Subcutaneous adipose tissue (tissue), 4 donors: ENCODE results near the gene DHX57. TPM values are rescaled to one million over a fixed set of nuclear protein-coding genes. Genes with fewer than 3 reads are reported as not detected.

Experiments
- total RNA-seq, 4 donors: library from RNA; depleted of rRNA; stranded (reverse); fragments of >200 nt; gene quantifications; one replicate each; pipeline ENCODE4 v1.1.0, GENCODE V29; 2016
- TF ChIP-seq, protein P1 (sequence below): fragments of 450-650 bp; IDR thresholded peaks from one replicate; pipeline ENCODE4 v1.5.1; 2016; ENCODE audit warnings: low read depth, mild to moderate bottlenecking, control low read depth, antibody characterized with exemption, moderate library complexity

The DHX57 gene
- total RNA-seq, 4 donors from 2014 or later, result 12.6 to 19.1 (median 14.6) TPM

DNA sequence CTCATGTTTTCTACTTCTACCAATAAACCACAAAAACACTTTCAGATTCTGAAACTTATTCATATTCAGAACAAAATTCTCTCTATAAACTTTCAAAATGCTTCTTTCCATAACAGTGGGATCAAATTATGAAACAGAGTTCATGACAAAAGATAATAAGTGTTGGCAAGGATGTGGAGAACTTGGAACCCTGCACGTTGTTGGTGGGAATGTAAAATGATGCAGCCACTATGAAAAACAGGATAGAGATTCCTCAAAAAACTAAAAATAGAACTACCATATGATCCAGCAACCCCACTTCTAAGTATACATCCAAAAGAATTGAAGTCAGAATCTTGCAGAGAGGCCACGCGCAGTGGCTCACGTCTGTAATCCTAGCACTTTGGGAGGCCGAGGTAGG is 52.3 kb downstream of the DHX57 start:
- TF ChIP-seq, protein P1, sequence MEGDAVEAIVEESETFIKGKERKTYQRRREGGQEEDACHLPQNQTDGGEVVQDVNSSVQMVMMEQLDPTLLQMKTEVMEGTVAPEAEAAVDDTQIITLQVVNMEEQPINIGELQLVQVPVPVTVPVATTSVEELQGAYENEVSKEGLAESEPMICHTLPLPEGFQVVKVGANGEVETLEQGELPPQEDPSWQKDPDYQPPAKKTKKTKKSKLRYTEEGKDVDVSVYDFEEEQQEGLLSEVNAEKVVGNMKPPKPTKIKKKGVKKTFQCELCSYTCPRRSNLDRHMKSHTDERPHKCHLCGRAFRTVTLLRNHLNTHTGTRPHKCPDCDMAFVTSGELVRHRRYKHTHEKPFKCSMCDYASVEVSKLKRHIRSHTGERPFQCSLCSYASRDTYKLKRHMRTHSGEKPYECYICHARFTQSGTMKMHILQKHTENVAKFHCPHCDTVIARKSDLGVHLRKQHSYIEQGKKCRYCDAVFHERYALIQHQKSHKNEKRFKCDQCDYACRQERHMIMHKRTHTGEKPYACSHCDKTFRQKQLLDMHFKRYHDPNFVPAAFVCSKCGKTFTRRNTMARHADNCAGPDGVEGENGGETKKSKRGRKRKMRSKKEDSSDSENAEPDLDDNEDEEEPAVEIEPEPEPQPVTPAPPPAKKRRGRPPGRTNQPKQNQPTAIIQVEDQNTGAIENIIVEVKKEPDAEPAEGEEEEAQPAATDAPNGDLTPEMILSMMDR, result no peak

DNA sequence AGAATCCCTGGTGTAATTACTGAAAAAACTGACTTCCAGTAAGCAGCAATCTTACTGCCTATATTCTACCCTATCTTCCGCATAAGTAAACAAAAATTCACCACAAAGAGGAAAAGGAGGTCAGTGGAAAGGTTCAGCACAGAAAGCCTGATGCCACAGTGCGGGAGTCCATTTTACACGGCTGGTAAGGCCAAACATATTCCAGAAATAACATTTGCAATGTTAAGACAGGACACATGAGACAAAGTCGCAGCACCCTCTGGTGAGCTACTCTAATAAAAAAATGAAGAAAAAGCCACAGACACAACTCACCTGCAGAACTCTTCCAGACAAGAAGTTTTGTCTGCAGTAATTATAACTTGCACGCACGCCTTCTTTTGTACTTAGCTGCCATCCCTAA is 57.2 kb downstream of the DHX57 start:
- TF ChIP-seq, protein P1, result no peak

DNA sequence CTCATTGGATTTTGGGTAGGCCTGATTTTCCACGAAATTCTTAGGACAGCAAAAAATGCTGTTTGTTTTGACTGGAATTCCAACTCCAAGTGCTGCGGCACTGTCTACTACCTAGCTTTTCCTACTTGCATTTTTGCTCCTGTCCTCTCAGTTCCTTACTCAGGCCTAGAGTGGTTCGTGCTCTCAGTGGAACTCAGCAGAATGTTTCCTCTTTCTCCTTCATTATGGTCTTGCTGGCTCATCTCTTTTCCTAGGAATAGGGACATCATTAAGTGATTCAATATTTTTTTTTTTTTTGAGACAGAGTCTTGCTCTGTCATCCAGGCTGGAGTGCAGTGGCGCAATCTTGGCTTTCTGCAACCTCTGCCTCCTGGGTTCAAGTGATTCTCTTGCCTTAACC is 59.8 kb downstream of the DHX57 start:
- TF ChIP-seq, protein P1, result no peak

DNA sequence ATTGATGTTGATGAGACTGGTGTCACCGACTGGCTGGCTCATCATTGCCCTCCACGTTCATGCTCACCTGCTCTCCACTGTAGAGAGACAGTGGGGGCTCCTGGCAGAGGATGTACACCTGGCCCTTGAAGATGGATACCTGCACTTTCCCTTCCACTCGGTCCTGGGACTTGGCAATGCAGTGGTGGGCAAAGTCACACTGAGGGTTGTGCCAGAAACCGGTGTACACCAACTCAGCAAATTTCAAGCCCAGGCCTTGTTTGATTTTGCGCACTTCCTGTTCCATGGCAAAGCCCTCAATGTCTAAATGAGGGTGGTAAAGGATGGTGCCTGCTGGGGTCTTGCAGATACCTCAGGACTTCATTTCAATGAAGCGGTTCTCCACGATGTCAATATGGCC is 65.2 kb downstream of the DHX57 start:
- TF ChIP-seq, protein P1, result no peak

DNA sequence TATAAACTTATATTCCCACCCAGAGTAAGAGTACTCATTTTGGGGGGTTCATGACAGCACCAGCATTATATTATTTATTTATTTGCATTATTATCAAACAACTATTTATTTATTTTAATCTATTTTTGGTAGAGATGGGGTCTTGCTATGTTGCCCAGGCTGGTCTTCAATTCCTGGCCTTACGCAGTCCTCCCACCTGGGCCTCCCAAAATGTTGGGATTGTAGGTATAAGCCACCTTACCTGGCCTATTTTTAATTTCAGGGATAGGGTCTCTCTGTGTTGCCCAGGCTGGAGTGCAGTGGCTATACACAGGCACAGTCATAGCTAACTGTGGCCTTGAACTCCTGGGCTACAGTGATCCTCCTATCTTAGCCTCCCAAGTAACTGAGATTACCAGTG is 67.1 kb downstream of the DHX57 start:
- TF ChIP-seq, protein P1, result no peak

DNA sequence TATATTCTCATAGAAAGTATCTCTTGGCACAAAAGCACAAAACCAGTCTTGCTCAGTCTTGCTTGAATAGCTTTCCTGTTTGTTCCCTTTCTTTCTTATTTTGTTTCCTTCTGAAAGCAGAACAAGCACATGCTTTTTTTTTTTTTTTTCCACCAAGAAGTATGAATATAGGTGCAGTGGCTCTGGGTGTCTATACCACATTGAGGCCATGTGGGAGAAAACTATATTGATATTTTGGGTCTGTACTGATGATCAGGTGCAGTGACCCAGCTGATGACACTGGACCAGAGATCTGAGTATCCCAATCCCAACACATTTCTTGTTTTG is 69.0 kb downstream of the DHX57 start:
- TF ChIP-seq, protein P1, result no peak

DNA sequence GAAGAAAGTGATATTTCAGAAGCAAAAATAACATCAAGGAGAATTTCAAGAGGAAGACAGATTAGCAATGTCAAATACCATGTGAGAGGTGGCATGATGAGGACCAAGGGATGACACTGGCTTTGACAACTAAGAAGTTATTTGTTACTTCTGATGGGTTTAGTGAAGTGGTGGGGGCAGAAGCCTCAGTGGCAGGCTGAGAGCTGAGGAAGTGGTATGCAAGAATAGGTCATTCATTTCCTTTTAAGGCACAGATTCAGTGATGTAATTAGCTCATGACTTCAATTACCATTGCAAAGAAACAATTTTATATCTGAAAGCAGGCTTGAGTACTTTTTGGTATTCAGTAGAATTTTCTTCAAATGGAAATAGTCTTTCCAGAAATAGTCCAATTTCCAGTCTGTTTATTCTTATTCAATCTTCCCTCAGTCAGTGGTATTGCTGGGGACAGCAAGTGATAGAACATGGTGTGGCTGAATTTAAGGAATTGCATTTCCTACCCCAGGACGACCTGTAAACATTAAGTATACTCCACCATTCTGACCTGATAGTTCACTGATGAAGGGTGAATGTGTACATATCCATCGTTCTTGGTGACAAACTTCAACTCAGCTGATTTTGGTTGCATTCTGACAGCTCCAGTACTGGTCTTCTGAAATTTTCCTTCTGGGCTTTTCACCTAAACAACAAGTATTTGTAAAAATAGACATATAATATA is 69.6 kb downstream of the DHX57 start:
- TF ChIP-seq, protein P1, result no peak
